ENCODE measurements around the gene MORF4L1. TPM values are rescaled to one million over a fixed set of nuclear protein-coding genes. Genes with fewer than 3 reads are reported as not detected.

Gene MORF4L1
- total RNA-seq, 2 donors from 2014 or later: 330 to 368 TPM

GRCh38 chr15:78933823-78934654, 61.3 kb downstream of the MORF4L1 start:
- H3K36me3 ChIP-seq: peaks cover 6% of the 10 kb centered on the region
- H3K27ac ChIP-seq: peak overlapping the region in 1 of 2 donors; percentile 31
- no peak for TF ChIP-seq CTCF (IDR thresholded peaks at IDR 0.05)
- H3K4me3 ChIP-seq: no peak overlapping the region
- DNase-seq (ENCODE audit: low spot score): peak; percentile 67
- H3K4me1 ChIP-seq: peaks cover 0 to 64% of the 10 kb centered on the region in 2 donors
- no peaks in the 10 kb centered on the region for H3K9me3 ChIP-seq
- no peaks in the 10 kb centered on the region for H3K27me3 ChIP-seq

- TF ChIP-seq CTCF (IDR thresholded peaks at IDR 0.05): no peak
- H3K27ac ChIP-seq: peak overlapping the region in 1 of 2 donors; percentile 31
- H3K4me1 ChIP-seq: peaks cover 0 to 69% of the 10 kb centered on the region in 2 donors
- peaks cover 6% of the 10 kb centered on the region for H3K36me3 ChIP-seq
- H3K4me3 ChIP-seq: no peak overlapping the region
- H3K9me3 ChIP-seq: no peaks in the 10 kb centered on the region
- no peaks in the 10 kb centered on the region for H3K27me3 ChIP-seq
- DNase-seq (ENCODE audit: low spot score): no peak
Measured at GRCh38 chr15:78934655-78935023, 61.9 kb downstream of the MORF4L1 start.

- peaks cover 0 to 51% of the 10 kb centered on the region in 2 donors for H3K4me1 ChIP-seq
- peak overlapping the region; percentile 38 to 46 for H3K27ac ChIP-seq
- DNase-seq (ENCODE audit: low spot score): peak; percentile 60
- H3K9me3 ChIP-seq: no peaks in the 10 kb centered on the region
- no peaks in the 10 kb centered on the region for H3K27me3 ChIP-seq
- H3K4me3 ChIP-seq: no peak overlapping the region
- no peak for TF ChIP-seq CTCF (IDR thresholded peaks at IDR 0.05)
- H3K36me3 ChIP-seq: peaks cover 6% of the 10 kb centered on the region
Measured at GRCh38 chr15:78937132-78937739, 64.5 kb downstream of the MORF4L1 start.

GRCh38 chr15:78938658-78939488, 66.2 kb downstream of the MORF4L1 start:
- no peaks in the 10 kb centered on the region for H3K9me3 ChIP-seq
- H3K27ac ChIP-seq: peak overlapping the region; percentile 17 to 49
- H3K27me3 ChIP-seq: no peaks in the 10 kb centered on the region
- TF ChIP-seq CTCF (IDR thresholded peaks at IDR 0.05): no peak
- H3K4me1 ChIP-seq: peaks cover 0 to 44% of the 10 kb centered on the region in 2 donors
- no peak for DNase-seq (ENCODE audit: low spot score)
- H3K4me3 ChIP-seq: no peak overlapping the region
- peaks cover 6% of the 10 kb centered on the region for H3K36me3 ChIP-seq

- no peak overlapping the region for H3K27ac ChIP-seq
- no peaks in the 10 kb centered on the region for H3K27me3 ChIP-seq
- no peaks in the 10 kb centered on the region for H3K36me3 ChIP-seq
- peaks cover 0 to 23% of the 10 kb centered on the region in 2 donors for H3K4me1 ChIP-seq
- DNase-seq (ENCODE audit: low spot score): no peak
- no peak for TF ChIP-seq CTCF (IDR thresholded peaks at IDR 0.05)
- no peak overlapping the region for H3K4me3 ChIP-seq
- H3K9me3 ChIP-seq: no peaks in the 10 kb centered on the region
Measured at GRCh38 chr15:78942741-78943140, 70.1 kb downstream of the MORF4L1 start.
